Measurements from ENCODE around the gene RPS6KA5. TPM values are rescaled to one million over a fixed set of nuclear protein-coding genes. Genes with fewer than 3 reads are reported as not detected.
A peak's percentile ranks its signal among the peaks of the same experiment; 100 is the strongest.
"Not testable (repeated sequence)": the region's sequence is repeated elsewhere in the genome, so short reads cannot be mapped to it uniquely, and the experiment has no call there.

RPS6KA5 gene
- total RNA-seq, 1 donor from 2014 or later = 11.9 TPM

DNA sequence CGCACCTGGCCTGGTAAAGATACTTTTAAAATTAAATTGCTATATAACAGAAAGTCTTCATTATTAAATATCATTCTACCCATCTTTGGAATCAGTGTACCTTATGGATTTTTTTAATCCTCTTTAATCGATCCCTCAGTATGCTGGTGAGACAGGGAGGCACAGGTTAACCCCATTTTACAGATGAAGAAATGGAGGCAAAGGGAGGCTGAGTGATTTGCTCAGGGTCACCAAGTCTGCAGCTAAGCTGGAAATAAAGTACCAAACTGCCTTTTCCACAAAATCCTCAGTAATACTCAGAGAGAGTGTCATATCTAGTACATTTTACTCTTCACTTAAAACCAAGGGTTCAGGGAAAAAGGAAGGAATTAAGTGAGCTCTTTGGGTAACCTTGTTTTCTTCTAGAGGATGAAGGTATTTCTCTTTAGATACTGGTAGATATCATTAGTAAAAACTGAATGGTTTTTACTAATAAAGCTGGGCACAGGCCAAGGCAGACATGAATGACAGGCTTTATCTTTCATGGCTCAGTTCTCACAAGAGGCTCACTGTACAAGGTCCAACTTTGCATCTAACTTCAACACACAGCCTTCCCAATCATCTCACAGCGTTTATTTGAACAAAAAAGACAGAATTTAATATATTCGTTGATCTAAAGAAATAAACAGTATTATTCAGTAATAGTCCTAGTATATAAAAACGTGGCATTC lies 209.0 kb downstream of the RPS6KA5 start:
- DNase-seq (no peak), ATAC-seq (no peak)
- intact Hi-C loops (cut with micrococcal nuclease) = no loop called here

GRCh38 chr14:90850487-90850886 lies 210.0 kb downstream of the RPS6KA5 start:
- peak; percentile 66 for ATAC-seq
- no peak for DNase-seq
- intact Hi-C loops (cut with micrococcal nuclease) = no loop called here

DNA sequence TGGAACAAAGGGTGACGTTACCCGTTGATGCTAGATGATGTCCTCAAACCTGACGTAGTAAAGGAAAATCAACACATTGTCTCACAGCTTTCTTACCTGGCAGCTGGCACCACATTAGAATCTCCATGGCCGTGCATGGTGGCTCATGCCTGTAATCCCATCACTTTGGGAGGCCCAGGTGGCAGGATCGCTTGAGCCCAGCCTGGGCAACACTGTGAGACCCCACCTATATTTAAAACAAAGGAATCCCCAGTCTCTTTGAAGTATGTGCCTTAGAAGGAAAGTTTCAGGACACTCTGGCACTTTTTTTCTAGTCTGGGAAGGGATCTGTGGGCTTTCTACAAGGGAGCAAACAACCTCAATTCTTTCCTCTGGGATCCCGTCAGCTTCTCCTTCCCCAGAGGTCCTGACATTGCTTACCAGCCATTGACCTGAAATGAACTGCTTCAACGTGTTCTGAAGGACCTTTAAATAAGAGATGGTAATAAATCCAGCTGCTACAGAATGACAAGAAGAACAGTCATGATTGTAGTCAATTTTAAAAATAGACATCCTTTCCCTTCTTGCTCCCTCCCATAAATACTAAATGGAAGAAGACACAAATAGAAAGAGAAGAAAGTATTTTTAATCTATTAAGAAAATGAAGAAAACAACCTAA lies 210.5 kb downstream of the RPS6KA5 start:
- peak; percentile 12 for ATAC-seq
- no peak for DNase-seq
- intact Hi-C loops (cut with micrococcal nuclease) = no loop called here

DNA sequence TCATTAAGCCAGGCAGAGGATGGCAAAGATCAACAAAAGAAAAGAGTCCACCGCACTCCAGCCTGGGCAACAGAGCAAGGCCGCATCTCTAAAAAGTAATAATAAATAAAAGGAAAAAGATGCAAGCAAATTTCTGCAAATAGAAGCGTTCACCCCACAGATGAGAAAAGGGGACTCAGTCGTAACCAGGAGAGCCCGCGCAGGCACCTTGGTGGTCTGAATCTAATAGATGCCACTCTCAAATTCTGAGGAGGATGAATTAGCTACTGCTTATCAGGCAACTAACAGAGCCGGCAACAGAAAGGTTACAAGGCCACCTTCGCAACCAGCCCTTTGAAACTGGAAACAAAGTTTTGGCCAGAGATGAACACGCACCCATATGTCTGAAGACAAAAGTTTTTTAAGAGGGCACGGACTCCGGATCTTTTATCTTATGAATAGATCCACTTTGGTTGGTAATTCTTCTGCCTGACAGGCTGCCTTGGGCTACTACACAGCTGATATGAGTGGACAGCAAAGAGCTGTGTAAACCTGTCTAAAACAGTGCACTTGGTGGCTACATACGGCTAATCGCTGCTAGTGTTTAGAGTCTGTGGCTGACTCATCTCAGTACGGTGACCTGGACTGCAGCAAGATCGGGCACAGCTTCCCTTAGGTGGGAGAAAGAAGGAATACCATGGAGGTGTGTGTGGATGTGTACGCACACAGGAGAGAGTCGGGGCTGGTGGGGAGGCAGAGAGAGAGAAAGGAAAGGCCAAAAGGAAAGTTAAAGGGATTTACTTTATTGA lies 211.3 kb downstream of the RPS6KA5 start:
- ATAC-seq = no peak
- intact Hi-C loops (cut with micrococcal nuclease) = no loop called here
- no peak for DNase-seq

DNA sequence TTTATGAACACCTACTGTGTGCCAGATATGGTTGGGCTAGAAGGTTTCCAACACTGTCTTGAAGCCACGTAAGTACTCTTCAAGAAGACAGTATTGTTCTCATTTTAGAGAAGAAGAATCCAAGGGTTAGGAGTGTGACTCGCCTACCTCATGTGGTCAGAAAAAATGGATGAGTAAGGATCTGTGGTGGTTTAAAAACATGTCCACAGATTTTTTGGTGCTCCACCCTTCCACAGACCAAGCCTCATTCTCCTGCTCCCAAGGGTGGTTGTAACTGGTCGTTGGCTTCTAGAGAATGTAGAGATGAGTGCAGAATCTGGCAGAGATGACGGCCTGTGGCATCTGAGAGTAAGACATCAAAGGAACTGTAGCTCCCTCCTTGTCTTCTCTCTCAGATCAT lies 213.9 kb downstream of the RPS6KA5 start:
- intact Hi-C loops (cut with micrococcal nuclease) = no loop called here
- DNase-seq = no peak
- no peak for ATAC-seq

DNA sequence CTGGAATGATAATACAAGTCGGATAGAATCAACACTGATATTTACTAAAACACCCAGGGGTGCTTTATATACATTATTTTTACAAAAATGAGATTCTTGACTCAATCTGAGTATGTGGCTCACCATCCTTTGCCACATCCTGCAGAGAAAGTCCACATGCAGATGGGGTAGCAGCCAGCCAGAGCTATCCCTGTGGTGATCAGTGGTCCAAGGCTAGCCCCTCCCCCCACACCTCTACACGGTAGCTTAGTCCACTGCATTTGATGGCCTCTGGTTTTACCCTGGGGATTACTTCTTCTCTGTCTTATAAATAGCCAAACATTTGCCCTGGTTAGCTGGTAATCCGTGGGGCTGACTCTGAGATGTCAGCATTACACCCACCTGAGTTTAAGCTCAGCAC lies 216.1 kb downstream of the RPS6KA5 start:
- ATAC-seq = no peak
- DNase-seq = no peak
- intact Hi-C loops (cut with micrococcal nuclease) = no loop called here

DNA sequence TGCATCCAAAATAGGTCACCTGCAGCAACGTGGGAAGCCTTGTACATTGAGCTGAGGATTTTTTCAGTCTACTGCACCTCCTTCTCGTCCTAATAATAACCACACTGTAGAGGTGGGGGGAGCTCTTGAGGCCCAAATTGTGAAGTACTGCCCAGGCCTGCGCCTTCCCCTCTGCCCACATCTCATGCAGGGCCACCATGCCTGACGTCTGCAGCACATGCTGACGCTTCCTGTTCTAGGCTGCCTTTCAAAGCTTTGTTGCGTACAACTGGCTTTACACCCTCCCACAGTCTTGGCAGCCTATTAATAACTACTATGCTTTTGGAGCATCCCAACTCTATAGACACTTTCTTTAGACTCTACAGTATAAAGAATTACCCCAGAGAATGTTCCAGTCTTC lies 217.7 kb downstream of the RPS6KA5 start:
- ATAC-seq (no peak), DNase-seq (no peak)
- intact Hi-C loops (cut with micrococcal nuclease) = no loop called here

GRCh38 chr14:90840667-90841066 lies 219.8 kb downstream of the RPS6KA5 start:
- ATAC-seq; intact Hi-C loops (cut with micrococcal nuclease); DNase-seq: not testable (repeated sequence)

DNA sequence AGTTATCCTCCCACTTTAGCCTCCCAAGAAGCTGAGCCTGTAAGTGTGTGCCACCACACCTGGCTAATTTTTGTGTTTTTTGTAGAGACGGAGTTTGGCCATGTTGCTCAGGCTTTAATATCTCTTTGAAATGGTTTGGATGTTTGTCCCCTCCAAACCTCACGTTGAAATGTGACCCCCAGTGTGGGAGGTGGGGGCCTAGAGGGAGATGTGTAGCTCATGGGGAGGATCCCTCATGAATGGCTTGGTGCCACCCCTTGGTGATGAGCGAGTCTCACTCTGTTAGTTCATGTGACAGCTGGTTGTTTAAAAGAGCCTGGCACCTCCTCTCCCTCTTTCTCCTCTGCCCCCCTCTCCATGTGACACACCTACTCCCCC lies 220.6 kb downstream of the RPS6KA5 start:
- ATAC-seq = no peak
- intact Hi-C loops (cut with micrococcal nuclease) = no loop called here
- no peak for DNase-seq

DNA sequence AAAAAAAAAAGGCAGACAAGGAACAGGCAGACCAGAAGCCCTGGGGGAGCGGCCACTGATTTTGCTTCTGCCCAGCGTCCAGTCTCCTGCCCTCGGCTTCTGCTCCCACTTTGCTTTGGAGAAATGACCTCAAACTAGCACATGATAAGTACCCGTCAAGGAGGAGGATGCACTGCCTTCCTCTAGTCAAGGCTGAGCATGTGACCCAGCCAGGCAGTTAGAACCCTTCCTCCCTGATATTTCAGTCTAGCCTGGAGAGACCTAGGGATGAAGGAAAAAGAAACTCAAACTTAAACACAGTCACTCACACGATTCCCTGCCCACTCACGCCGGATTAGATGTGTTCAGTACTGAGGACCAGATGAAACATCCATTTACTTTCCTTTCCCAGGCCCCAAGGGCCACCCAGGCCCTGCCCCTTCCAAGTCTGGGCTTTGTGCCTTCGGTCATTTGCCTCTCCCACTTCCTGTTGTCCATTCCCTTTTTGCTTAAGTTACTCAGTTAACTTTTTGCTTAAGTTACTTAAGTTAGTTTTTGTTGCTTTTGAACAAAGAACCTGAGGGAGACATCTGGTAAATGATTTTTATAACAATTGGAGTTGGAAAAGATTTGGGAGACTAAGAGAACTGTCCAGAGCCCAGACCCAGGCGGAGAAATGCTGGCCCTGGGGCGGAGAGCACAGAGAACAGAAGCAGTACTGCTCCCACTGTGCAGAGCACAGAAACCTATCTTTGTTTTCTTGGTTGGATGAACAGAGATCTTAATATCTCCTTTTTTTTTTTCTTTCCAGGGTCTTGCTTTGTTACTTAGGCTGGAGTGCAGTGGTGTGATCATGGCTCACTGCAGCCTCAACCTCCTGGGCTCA lies 221.2 kb downstream of the RPS6KA5 start:
- ATAC-seq = peak; percentile 96
- DNase-seq = peak; percentile 75
- intact Hi-C loops (cut with micrococcal nuclease) = no loop called here

GRCh38 chr14:90838531-90838930 lies 221.9 kb downstream of the RPS6KA5 start:
- DNase-seq; intact Hi-C loops (cut with micrococcal nuclease); ATAC-seq: not testable (repeated sequence)

- intact Hi-C loops (cut with micrococcal nuclease) = no loop called here
- ATAC-seq = no peak
Observed at GRCh38 chr14:90837355-90837754, 223.1 kb downstream of the RPS6KA5 start.

GRCh38 chr14:90836692-90837063 lies 223.8 kb downstream of the RPS6KA5 start:
- intact Hi-C loops (cut with micrococcal nuclease) = no loop called here
- no peak for ATAC-seq
- DNase-seq = no peak

More at GRCh38 chr14:90837355-90837754, 223.1 kb downstream of the RPS6KA5 start:
- DNase-seq = no peak

- DNase-seq (no peak), ATAC-seq (no peak)
- intact Hi-C loops (cut with micrococcal nuclease) = no loop called here
Observed at GRCh38 chr14:90831821-90832220, 228.6 kb downstream of the RPS6KA5 start.

GRCh38 chr14:90830931-90831701 lies 229.3 kb downstream of the RPS6KA5 start:
- intact Hi-C loops (cut with micrococcal nuclease) = no loop called here
- DNase-seq = no peak
- no peak for ATAC-seq

GRCh38 chr14:90829677-90830076 lies 230.8 kb downstream of the RPS6KA5 start:
- no peak for ATAC-seq
- intact Hi-C loops (cut with micrococcal nuclease) = no loop called here
- DNase-seq = no peak

DNA sequence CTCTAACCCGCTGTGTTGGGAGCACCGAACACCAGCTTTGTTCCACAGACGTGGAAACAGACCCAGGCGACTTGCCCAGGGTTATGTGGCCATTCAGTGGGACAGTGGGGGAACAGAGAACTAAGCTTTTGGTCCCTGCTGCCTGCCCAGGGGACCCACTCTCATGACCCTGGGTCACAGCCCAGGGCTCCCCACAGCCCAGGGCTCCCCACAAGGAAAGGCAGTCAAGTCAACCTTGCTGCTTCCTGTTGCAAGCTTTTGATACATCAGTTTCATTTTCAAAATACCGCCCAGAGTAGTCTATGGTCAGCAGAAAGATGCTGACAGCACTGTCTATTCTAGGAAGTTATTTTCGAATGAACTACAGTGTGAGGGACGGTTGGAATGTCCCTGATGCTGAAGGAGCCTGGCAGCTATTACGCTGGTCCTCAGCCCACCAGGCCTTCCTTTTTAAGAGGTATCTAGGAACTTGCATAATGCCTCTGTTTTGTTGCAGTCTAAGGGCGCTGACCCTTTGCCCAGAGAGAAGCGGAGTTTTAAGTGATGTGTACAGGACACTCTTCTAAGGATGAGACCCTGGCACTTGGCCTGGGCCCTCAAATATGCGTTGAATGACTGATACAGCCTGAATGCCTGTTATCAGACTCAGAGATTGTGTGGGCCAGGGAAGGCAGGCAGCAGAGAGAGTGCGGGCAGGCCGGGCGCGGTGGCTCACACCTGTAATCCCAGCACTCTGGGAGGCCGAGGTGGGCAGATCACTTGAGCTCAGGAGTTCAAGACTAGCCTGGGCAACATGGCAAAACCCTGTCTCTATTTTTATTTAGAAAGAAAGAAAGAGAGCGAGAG lies 231.6 kb downstream of the RPS6KA5 start:
- intact Hi-C loops (cut with micrococcal nuclease) = no loop called here
- ATAC-seq = peak; percentile 61

More for the DNA sequence above, 231.6 kb downstream of the RPS6KA5 start:
- no peak for DNase-seq

All from left ventricle myocardium superior (tissue), 1 donor.